Mucosa of descending colon (tissue), 3 donors: ENCODE results near the gene CPTP. TPM values are rescaled to one million over a fixed set of nuclear protein-coding genes. Genes with fewer than 3 reads are reported as not detected.

ENCODE experiments used
- ATAC-seq: fragments of 200-7000 bp; cut with Tn5 transposase; one replicate; pipeline ENCODE4 v1.9.1; 2020; ENCODE audit warnings: mild to moderate bottlenecking, moderate library complexity
- DNase-seq, 3 donors: peaks; one replicate each; pipeline ENCODE4 v3.0.0-alpha.2; 2020
- H3K36me3 ChIP-seq: fragments of 200-600 bp; one replicate; pipeline ENCODE4 v1.8.0; 2021; ENCODE audit warnings: low read depth, mild to moderate bottlenecking
- H3K4me1 ChIP-seq: fragments of 200-600 bp; one replicate; pipeline ENCODE4 v1.8.0; 2021; ENCODE audit warnings: low read depth, mild to moderate bottlenecking
- H3K4me3 ChIP-seq: fragments of 200-600 bp; one replicate; pipeline ENCODE4 v1.8.0; 2021; ENCODE audit warnings: mild to moderate bottlenecking
- H3K9me3 ChIP-seq: fragments of 200-600 bp; one replicate; pipeline ENCODE4 v1.8.0; 2021; ENCODE audit warnings: mild to moderate bottlenecking
- intact Hi-C, 2 donors: fragments of 100-400 bp; cut with DNase I in 1 of 2; cut with micrococcal nuclease in 1 of 2; formaldehyde crosslinking; loops; one replicate each; pipeline versions ENCODE4 v1.11.0 to v1.11.1; 2022; cut with DNase I, micrococcal nuclease
- total RNA-seq, 3 donors: library from RNA; stranded (reverse); fragmentation: NEBNext Ultra II Directional in 2 of 3; extraction: Animal tissue kit (Norgen Biotek cat#: 25700) in 2 of 3; gene quantifications; one replicate each; pipeline versions ENCODE4 v1.2.1 to v1.2.4, GENCODE V29; 2021 to 2023
- TF ChIP-seq, protein P1 (sequence below): fragments of 200-600 bp; IDR thresholded peaks from one replicate; pipeline ENCODE4 v1.8.0; 2022; ENCODE audit warnings: antibody characterized with exemption, mild to moderate bottlenecking
- donor health status: DM: no; HTN: no; CAD: no; lungs with moderate emphysema.
- donor health status: DM: no; HTN: no; CAD: no.
- donor health status: DM: no; HTN: yes; CAD: no.

CPTP gene
- total RNA-seq, 3 donors from 2014 or later = 41.2 to 77.9 (median 55.5) TPM

DNA sequence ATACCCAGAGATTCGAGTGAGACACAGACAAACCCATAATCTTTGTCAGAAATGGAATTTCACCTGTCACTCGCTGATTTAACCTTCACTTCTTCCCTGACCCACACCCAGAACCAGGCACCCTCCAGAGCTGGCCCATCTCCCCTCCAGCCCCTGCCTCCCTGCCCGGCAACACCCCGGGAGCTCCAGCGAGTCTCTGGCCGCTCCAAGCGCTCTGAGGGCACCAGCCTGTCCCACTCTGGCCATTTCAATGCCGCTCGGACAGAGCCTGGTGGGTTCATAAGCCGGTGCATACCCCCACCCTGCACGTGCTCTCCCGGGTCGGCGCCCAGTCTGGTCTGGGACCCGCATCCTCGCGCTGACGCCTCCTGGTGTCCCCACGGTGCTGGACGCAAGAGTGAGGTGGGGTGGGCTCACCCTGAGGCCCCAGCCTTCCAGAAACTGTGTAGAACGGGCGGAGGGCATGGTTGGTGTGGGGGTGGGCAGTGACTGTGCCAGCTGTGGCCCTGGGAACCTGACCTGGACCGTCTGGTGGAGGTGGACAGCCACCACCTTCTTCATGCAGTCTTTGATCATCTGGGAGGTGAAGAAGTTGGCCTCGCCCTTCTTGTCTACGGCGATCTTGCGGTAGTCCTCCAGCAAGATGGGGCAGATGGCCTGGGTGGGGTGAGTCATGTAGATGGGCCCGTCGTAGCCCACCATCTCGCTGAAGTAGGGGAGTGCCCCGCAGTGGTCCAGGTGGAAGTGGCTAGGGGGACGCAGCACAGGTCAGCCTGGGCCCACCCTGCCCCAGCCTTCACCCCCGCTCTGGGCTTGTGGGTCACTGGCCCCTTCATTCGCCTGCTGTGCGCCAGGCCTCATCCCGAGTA, 5.6 kb upstream of the CPTP start:
- Histone ChIP-seq H3K4me3 (no peak overlapping the region), H3K36me3 (no peaks in the 10 kb centered on the region), H3K9me3 (no peaks in the 10 kb centered on the region), H3K4me1 (peaks cover 10% of the 10 kb centered on the region)
- intact Hi-C loops = no loop called here
- TF ChIP-seq, protein P1, sequence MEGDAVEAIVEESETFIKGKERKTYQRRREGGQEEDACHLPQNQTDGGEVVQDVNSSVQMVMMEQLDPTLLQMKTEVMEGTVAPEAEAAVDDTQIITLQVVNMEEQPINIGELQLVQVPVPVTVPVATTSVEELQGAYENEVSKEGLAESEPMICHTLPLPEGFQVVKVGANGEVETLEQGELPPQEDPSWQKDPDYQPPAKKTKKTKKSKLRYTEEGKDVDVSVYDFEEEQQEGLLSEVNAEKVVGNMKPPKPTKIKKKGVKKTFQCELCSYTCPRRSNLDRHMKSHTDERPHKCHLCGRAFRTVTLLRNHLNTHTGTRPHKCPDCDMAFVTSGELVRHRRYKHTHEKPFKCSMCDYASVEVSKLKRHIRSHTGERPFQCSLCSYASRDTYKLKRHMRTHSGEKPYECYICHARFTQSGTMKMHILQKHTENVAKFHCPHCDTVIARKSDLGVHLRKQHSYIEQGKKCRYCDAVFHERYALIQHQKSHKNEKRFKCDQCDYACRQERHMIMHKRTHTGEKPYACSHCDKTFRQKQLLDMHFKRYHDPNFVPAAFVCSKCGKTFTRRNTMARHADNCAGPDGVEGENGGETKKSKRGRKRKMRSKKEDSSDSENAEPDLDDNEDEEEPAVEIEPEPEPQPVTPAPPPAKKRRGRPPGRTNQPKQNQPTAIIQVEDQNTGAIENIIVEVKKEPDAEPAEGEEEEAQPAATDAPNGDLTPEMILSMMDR = no peak
- DNase-seq = no peak
- ATAC-seq = no peak

DNA sequence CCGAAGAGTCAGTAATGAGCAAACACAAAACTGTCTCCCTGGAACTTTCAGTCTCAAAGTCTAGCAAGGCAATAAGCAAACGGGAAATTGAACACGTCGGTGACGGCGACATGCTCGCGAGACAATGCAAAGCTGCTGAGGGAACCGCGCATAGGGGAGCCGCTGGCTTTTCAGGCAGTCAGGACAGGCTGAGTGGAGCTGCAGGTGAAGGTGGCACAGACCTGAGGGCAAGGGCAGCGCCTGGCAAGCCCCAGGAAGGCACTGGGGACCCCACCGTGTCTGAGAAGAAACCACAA, 5.0 kb upstream of the CPTP start:
- Histone ChIP-seq H3K36me3 (peaks cover 3% of the 10 kb centered on the region), H3K4me1 (peaks cover 10% of the 10 kb centered on the region), H3K4me3 (no peak overlapping the region), H3K9me3 (no peaks in the 10 kb centered on the region)
- no peak for ATAC-seq
- intact Hi-C loops = no loop called here
- no peak for DNase-seq
- TF ChIP-seq, protein P1 = no peak

DNA sequence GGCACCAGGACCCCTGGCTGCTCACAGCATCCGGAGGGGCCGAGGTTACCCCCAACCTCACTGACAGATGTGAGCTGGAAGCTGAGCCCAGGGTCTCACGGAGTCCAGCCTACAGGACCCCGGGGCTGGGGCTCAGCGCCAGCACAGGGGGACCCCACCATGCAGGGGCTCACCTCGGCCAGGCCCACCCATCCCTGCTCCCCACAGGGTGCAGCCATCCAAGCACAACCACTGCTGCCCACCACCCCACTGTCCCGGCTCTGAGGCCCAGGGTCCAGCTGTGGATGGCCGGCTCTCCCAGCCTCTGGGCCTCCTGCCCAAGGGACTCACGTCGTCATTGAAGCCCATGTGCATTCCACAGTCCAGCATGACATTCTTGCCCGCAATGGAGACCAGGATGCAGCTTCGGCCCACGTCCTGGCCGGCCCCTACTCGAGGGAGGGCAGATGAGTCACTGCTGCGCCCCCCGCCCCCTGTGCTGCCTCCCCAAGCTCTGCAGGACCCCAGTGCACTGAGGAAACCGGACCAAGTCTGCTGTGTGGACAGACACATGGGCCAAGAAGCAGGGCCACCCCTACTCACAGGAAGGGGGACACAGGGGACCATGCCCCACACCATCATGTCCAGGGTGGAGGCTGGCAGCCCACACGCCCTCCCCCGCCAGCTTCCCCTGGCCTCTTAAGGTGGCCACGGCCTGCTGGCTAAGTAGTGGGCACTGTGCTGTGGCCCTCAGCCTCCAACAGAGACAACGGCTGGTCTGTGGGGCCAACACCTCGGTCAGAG, 3.7 kb upstream of the CPTP start:
- peaks cover 16% of the 10 kb centered on the region for H3K4me1 ChIP-seq
- DNase-seq = no peak
- TF ChIP-seq, protein P1 = no peak
- peaks cover 3% of the 10 kb centered on the region for H3K36me3 ChIP-seq
- H3K9me3 ChIP-seq = no peaks in the 10 kb centered on the region
- no peak overlapping the region for H3K4me3 ChIP-seq
- intact Hi-C loops = no loop called here
- ATAC-seq = no peak

DNA sequence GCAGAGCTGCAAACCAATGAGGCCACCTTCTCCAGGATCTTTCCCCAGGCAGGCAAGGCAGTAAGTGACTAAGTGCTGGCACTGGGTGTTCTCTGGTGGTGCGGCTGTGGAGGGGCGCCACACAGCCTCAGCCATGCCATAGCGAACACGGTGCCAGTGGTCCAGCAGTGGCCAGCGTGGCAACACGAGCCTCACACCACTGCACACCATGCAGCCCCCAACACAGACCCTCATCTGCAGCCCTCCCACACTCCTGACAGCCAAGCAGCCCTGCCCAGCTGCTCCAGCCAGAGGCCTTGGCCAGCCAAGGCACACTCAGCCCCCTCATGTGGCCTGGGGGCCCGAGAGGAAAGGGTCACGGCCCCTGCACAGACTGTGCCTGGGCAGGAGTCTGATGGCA, 3.1 kb upstream of the CPTP start:
- TF ChIP-seq, protein P1 = no peak
- peaks cover 22% of the 10 kb centered on the region for H3K4me1 ChIP-seq
- DNase-seq (no peak), ATAC-seq (no peak)
- intact Hi-C loops = no loop called here
- H3K36me3 ChIP-seq = peaks cover 3% of the 10 kb centered on the region
- no peak overlapping the region for H3K4me3 ChIP-seq
- no peaks in the 10 kb centered on the region for H3K9me3 ChIP-seq

DNA sequence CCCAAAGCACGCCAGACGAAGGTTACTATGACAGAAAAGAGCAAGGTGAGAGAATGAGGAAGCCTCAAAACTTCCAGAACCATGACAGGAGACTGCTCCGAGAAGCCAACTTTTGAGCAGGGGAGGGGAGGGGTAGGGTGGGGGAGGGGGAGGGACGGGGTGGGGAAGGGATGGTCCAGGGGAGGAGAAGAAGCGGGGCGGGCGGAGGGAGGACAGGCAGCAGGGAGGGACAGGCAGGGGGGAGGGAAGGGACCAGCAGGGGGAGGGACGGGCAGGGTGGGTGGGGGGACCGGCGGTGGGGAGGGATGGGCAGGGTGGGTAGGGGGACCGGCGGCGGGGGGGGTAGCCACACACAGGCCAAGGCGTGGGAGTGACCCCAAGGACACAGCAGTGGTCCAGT, 2.2 kb upstream of the CPTP start:
- intact Hi-C loops = no loop called here
- DNase-seq (no peak), ATAC-seq (no peak)
- TF ChIP-seq, protein P1 = no peak
- H3K9me3 ChIP-seq = no peaks in the 10 kb centered on the region
- H3K4me3 ChIP-seq = no peak overlapping the region
- peaks cover 3% of the 10 kb centered on the region for H3K36me3 ChIP-seq
- H3K4me1 ChIP-seq = peaks cover 23% of the 10 kb centered on the region
